H9 (cell line): ENCODE data around the gene DACT3. TPM values are rescaled to one million over a fixed set of nuclear protein-coding genes. Genes with fewer than 3 reads are reported as not detected.
A peak's percentile ranks its signal among the peaks of the same experiment; 100 is the strongest.

Experiments used
- DNase-seq: peaks from one replicate; pipeline ENCODE4 v3.0.0-alpha.2; 2017
- H2AFZ ChIP-seq: one replicate; pipeline ENCODE4 v1.6.1; 2013; ENCODE audit warnings: mild to moderate bottlenecking, low read length, control low read depth, moderate library complexity
- H2AK5ac ChIP-seq: 2 replicates; pipeline ENCODE4 v1.6.1; 2013; ENCODE audit warnings: low read length, control low read depth, mixed read lengths; ENCODE audit not compliant: insufficient read length
- H2BK120ac ChIP-seq: one replicate; pipeline ENCODE4 v1.6.1; 2013; ENCODE audit warnings: low read depth, mild to moderate bottlenecking, low read length, control low read depth, inconsistent platforms; ENCODE audit not compliant: poor library complexity, severe bottlenecking
- H2BK12ac ChIP-seq: 2 replicates; pipeline ENCODE4 v1.6.1; 2013; ENCODE audit warnings: low read length, control low read depth, mixed read lengths, low read depth; ENCODE audit not compliant: insufficient read length
- H2BK15ac ChIP-seq: 2 replicates; pipeline ENCODE4 v1.6.1; 2013; ENCODE audit warnings: low read depth, low read length, control low read depth
- H2BK20ac ChIP-seq: one replicate; pipeline ENCODE4 v1.6.1; 2013; ENCODE audit warnings: low read depth, mild to moderate bottlenecking, low read length, control low read depth, inconsistent platforms; ENCODE audit not compliant: poor library complexity, severe bottlenecking
- H2BK5ac ChIP-seq: 2 replicates; pipeline ENCODE4 v1.6.1; 2013; ENCODE audit warnings: low read length, control low read depth, mixed read lengths; ENCODE audit not compliant: insufficient read length
- H3K14ac ChIP-seq: 2 replicates; pipeline ENCODE4 v1.6.1; 2013; ENCODE audit warnings: low read length, control low read depth; ENCODE audit not compliant: insufficient read depth
- H3K18ac ChIP-seq: 2 replicates; pipeline ENCODE4 v1.6.1; 2013; ENCODE audit warnings: low read depth, mild to moderate bottlenecking, mixed read lengths, low read length, control low read depth; ENCODE audit not compliant: insufficient read length
- H3K23ac ChIP-seq: 2 replicates; pipeline ENCODE4 v1.6.1; 2013; ENCODE audit warnings: low read length, control low read depth, mixed read lengths, low read depth; ENCODE audit not compliant: insufficient read length
- H3K23me2 ChIP-seq: 2 replicates; pipeline ENCODE4 v1.6.1; 2013; ENCODE audit warnings: low read depth, mild to moderate bottlenecking, mixed read lengths, low read length, control low read depth; ENCODE audit not compliant: insufficient read length, poor library complexity, severe bottlenecking
- H3K27ac ChIP-seq: 2 replicates; pipeline ENCODE4 v1.5.1; 2013; ENCODE audit warnings: low read length, control low read depth, mixed read lengths, low read depth; ENCODE audit not compliant: insufficient read length
- H3K27me3 ChIP-seq: 2 replicates; pipeline ENCODE4 v1.6.1; 2013; ENCODE audit warnings: low read length, control low read depth, inconsistent platforms; ENCODE audit not compliant: insufficient read depth
- H3K4ac ChIP-seq: 2 replicates; pipeline ENCODE4 v1.6.1; 2013; ENCODE audit warnings: low read depth, mild to moderate bottlenecking, control low read depth, inconsistent platforms, low read length, moderate library complexity
- H3K4me1 ChIP-seq: 2 replicates; pipeline ENCODE4 v1.6.1; 2013; ENCODE audit warnings: low read length, control low read depth, inconsistent platforms; ENCODE audit not compliant: insufficient read depth
- H3K4me2 ChIP-seq: 2 replicates; pipeline ENCODE4 v1.6.1; 2013; ENCODE audit warnings: low read length, control low read depth, mixed read lengths; ENCODE audit not compliant: insufficient read length, insufficient read depth
- H3K56ac ChIP-seq: 2 replicates; pipeline ENCODE4 v1.6.1; 2013; ENCODE audit warnings: low read depth, mild to moderate bottlenecking, mixed read lengths, low read length, control low read depth; ENCODE audit not compliant: insufficient read length
- H3K79me1 ChIP-seq: 2 replicates; pipeline ENCODE4 v1.6.1; 2013; ENCODE audit warnings: low read depth, mild to moderate bottlenecking, moderate library complexity, low read length, control low read depth, inconsistent platforms; ENCODE audit not compliant: insufficient read depth, poor library complexity, severe bottlenecking
- H3K79me2 ChIP-seq: 2 replicates; pipeline ENCODE4 v1.6.1; 2013; ENCODE audit warnings: low read length, control low read depth, inconsistent platforms; ENCODE audit not compliant: insufficient read depth
- H3K9ac ChIP-seq: 2 replicates; pipeline ENCODE4 v1.6.1; 2013; ENCODE audit warnings: low read length, control low read depth, mixed read lengths; ENCODE audit not compliant: insufficient read length; ENCODE audit errors: extremely low read depth
- H3K9me3 ChIP-seq: one replicate; pipeline ENCODE4 v1.6.1; 2013; ENCODE audit warnings: low read depth, low read length, inconsistent platforms; ENCODE audit not compliant: control insufficient read depth
- H3T11ph ChIP-seq: one replicate; pipeline ENCODE4 v1.6.1; 2013; ENCODE audit warnings: mild to moderate bottlenecking, low read length, control low read depth, inconsistent platforms
- H4K20me1 ChIP-seq: one replicate; pipeline ENCODE4 v1.6.1; 2013; ENCODE audit not compliant: control insufficient read depth, insufficient read length, insufficient read depth
- H4K5ac ChIP-seq: 2 replicates; pipeline ENCODE4 v1.6.1; 2013; ENCODE audit warnings: low read depth, mild to moderate bottlenecking, mixed read lengths, low read length, control low read depth; ENCODE audit not compliant: insufficient read length
- H4K8ac ChIP-seq: replicated peaks from 2 replicates; pipeline ENCODE4 v1.6.1; 2013; ENCODE audit warnings: low read length, control low read depth, mixed read lengths, low read depth; ENCODE audit not compliant: insufficient read length
- H4K91ac ChIP-seq: 2 replicates; pipeline ENCODE4 v1.6.1; 2013; ENCODE audit warnings: low read depth, mild to moderate bottlenecking, moderate library complexity, mixed read lengths, low read length, control low read depth; ENCODE audit not compliant: insufficient read length
- H3K27ac Mint-ChIP-seq, 3 experiments: 2 replicates in 2 of 3; 3 replicates in 1 of 3; pipeline ENCODE4 v1.8.0; 2020 to 2021; ENCODE audit warnings: mixed read lengths in 3 of 3, mild to moderate bottlenecking in 1 of 3, moderate library complexity in 1 of 3
- H3K27me3 Mint-ChIP-seq: 2 replicates; pipeline ENCODE4 v1.8.0; 2021; ENCODE audit warnings: low read depth, mild to moderate bottlenecking, moderate library complexity, mixed read lengths
- H3K36me3 Mint-ChIP-seq, 3 experiments: 2 replicates in 2 of 3; 3 replicates in 1 of 3; pipeline ENCODE4 v1.8.0; 2020 to 2021; ENCODE audit warnings: low read depth in 3 of 3, mixed read lengths in 3 of 3; ENCODE audit not compliant: insufficient read depth in 1 of 3
- H3K4me1 Mint-ChIP-seq, 2 experiments: 2 replicates each; pipeline ENCODE4 v1.8.0; 2020; ENCODE audit warnings: mixed read lengths in 2 of 2
- H3K4me3 Mint-ChIP-seq, 2 experiments: 2 replicates in 1 of 2; 3 replicates in 1 of 2; pipeline ENCODE4 v1.8.0; 2020 to 2021; ENCODE audit warnings: mild to moderate bottlenecking in 2 of 2, mixed read lengths in 2 of 2, moderate library complexity in 1 of 2
- H3K9me3 Mint-ChIP-seq, 2 experiments: 2 replicates in 1 of 2; 3 replicates in 1 of 2; pipeline ENCODE4 v1.8.0; 2020; ENCODE audit warnings: mild to moderate bottlenecking in 2 of 2, mixed read lengths in 2 of 2, moderate library complexity in 1 of 2
- WGBS: extraction: QIAGEN DNeasy Blood & Tissue Kit; methylation state at CpG from one replicate; pipeline ENCODE4 v1.1.7; 2013; ENCODE audit warnings: missing lambda C conversion rate, low lambda C conversion rate, mixed read lengths; ENCODE audit not compliant: insufficient read length; ENCODE audit errors: extremely low coverage; 5-methylcytosine and 5-hydroxymethylcytosine counted together
- total RNA-seq: library from RNA; stranded (reverse); gene quantifications from 2 replicates; pipeline ENCODE4 v1.2.1, GENCODE V29; 2021
- TF ChIP-seq, protein P1 (sequence below): fragments of 200-600 bp; sonication (generic); conservative IDR thresholded peaks from 3 replicates; pipeline ENCODE4 v1.8.0; 2021; ENCODE audit warnings: antibody characterized with exemption, mild to moderate bottlenecking

DACT3 gene
- total RNA-seq, 1 experiment from 2014 or later: 0.87 TPM

DNA sequence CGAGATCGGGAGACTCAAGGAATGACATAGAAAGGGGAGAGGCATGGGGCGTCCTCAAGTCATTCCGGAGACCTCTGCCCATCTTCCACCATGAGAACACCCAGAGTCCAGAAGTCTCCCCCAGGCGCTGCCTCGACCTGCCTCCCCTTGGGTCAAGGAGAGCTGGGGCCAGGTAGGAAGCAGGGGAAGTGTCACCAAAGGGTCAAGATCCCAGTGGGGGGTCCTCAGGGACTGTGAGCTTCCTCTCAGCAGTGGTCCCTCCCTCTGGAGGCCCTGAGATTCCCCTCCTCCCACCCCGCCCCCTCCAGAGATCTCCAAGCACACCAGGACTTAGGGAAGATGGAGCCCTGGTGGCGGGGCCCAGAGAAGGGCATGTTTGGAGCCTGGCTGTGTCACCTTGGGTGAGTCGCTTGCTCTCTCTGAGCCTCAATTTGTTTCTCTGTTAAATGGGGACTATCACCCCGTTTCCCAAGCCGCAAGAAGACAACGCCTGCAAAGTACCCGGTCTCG is 919 bp downstream of the DACT3 start:
- no peaks in the 10 kb centered on the region; the same call in 1 of the 2 replicates for H3K27me3 ChIP-seq
- no peak overlapping the region for H3K4ac ChIP-seq
- no peak overlapping the region for H4K5ac ChIP-seq
- H2BK120ac ChIP-seq: no peak overlapping the region
- H3K4me3 Mint-ChIP-seq: peak overlapping the region; percentile 48 to 83
- H2BK15ac ChIP-seq: no peak overlapping the region
- no peaks in the 10 kb centered on the region for H3K4me1 ChIP-seq
- peaks cover 15% of the 10 kb centered on the region for H3K23me2 ChIP-seq
- H3K14ac ChIP-seq: no peak overlapping the region
- H2BK12ac ChIP-seq: no peak overlapping the region
- no peak overlapping the region for H3K27ac ChIP-seq
- H3K79me1 ChIP-seq: no peaks in the 10 kb centered on the region
- DNase-seq: peak; percentile 60
- H4K20me1 ChIP-seq: no peaks in the 10 kb centered on the region
- no peak overlapping the region for H2AK5ac ChIP-seq
- peaks cover 45% of the 10 kb centered on the region for H3K27me3 Mint-ChIP-seq
- H3K27ac Mint-ChIP-seq: peak overlapping the region in 1 of 3 experiments; percentile 11; a peak in 2 of 7 replicates
- H4K8ac ChIP-seq: no peak overlapping the region
- WGBS: no CpG with 5 or more reads among the region's 14 CpGs
- TF ChIP-seq, protein P1, sequence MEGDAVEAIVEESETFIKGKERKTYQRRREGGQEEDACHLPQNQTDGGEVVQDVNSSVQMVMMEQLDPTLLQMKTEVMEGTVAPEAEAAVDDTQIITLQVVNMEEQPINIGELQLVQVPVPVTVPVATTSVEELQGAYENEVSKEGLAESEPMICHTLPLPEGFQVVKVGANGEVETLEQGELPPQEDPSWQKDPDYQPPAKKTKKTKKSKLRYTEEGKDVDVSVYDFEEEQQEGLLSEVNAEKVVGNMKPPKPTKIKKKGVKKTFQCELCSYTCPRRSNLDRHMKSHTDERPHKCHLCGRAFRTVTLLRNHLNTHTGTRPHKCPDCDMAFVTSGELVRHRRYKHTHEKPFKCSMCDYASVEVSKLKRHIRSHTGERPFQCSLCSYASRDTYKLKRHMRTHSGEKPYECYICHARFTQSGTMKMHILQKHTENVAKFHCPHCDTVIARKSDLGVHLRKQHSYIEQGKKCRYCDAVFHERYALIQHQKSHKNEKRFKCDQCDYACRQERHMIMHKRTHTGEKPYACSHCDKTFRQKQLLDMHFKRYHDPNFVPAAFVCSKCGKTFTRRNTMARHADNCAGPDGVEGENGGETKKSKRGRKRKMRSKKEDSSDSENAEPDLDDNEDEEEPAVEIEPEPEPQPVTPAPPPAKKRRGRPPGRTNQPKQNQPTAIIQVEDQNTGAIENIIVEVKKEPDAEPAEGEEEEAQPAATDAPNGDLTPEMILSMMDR: no peak
- H3K9me3 ChIP-seq: no peaks in the 10 kb centered on the region
- H3K79me2 ChIP-seq: no peaks in the 10 kb centered on the region
- no peak overlapping the region for H3T11ph ChIP-seq
- no peak overlapping the region for H3K18ac ChIP-seq
- peak overlapping the region; percentile 93 for H3K4me2 ChIP-seq
- H3K9me3 Mint-ChIP-seq: no peaks in the 10 kb centered on the region; a peak in 1 of 5 replicates
- no peak overlapping the region for H2BK5ac ChIP-seq
- no peak overlapping the region for H4K91ac ChIP-seq
- H2BK20ac ChIP-seq: no peak overlapping the region
- no peak overlapping the region for H3K56ac ChIP-seq
- no peaks in the 10 kb centered on the region for H3K36me3 Mint-ChIP-seq
- H2AFZ ChIP-seq: no peak overlapping the region
- peaks cover 20 to 24% of the 10 kb centered on the region in 2 experiments for H3K4me1 Mint-ChIP-seq
- no peak overlapping the region for H3K9ac ChIP-seq
- H3K23ac ChIP-seq: no peak overlapping the region
